Testis (tissue), 2 donors: ENCODE results near the gene FYN.

Experiments used
- POLR2A ChIP-seq: fragments of 450-650 bp; IDR thresholded peaks from one replicate; pipeline ENCODE4 v1.6.1; 2017; ENCODE audit warnings: antibody characterized with exemption, mild to moderate bottlenecking, moderate library complexity
- TF ChIP-seq, protein P1 (sequence below), 3 experiments: fragments of 450-650 bp in 2 of 3; fragments of 200-600 bp in 1 of 3; sonication (generic) in 1 of 3; IDR thresholded peaks; one replicate each; pipeline ENCODE4 v1.5.1; 2016 to 2019; ENCODE audit warnings: antibody characterized with exemption in 3 of 3, mild to moderate bottlenecking in 2 of 3, moderate library complexity in 1 of 3

DNA sequence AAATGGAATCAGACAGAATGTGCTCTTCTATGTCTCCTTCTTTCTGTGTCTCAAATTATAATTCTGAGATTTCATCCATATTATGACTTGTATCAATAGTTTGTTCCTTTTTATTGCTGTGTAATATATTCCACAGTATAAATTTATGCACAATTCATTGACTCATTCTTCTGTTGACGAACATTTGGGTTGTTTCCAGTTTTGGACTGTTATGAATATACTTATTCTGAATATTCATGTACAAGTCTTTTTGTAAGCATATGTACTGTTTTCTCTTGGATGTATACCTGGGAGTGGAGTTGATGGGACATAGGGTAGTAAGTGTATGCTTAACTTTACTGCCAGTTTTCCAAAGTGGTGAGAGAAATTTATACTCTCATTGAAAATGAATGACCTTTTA lies 239.4 kb downstream of the FYN start:
- TF ChIP-seq, protein P1, sequence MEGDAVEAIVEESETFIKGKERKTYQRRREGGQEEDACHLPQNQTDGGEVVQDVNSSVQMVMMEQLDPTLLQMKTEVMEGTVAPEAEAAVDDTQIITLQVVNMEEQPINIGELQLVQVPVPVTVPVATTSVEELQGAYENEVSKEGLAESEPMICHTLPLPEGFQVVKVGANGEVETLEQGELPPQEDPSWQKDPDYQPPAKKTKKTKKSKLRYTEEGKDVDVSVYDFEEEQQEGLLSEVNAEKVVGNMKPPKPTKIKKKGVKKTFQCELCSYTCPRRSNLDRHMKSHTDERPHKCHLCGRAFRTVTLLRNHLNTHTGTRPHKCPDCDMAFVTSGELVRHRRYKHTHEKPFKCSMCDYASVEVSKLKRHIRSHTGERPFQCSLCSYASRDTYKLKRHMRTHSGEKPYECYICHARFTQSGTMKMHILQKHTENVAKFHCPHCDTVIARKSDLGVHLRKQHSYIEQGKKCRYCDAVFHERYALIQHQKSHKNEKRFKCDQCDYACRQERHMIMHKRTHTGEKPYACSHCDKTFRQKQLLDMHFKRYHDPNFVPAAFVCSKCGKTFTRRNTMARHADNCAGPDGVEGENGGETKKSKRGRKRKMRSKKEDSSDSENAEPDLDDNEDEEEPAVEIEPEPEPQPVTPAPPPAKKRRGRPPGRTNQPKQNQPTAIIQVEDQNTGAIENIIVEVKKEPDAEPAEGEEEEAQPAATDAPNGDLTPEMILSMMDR (IDR thresholded peaks at IDR 0.05), result no peak
- no peak for TF ChIP-seq POLR2A
